HCT116 (cell line): ENCODE results near the gene UXS1. TPM values are rescaled to one million over a fixed set of nuclear protein-coding genes. Genes with fewer than 3 reads are reported as not detected.

ENCODE experiments used
- ATAC-seq: fragments of 200-7000 bp; cut with Tn5 transposase; 2 replicates; pipeline ENCODE4 v1.9.1; 2020; ENCODE audit warnings: mild to moderate bottlenecking, moderate library complexity
- BruUV-seq: library from RNA; stranded (reverse); fragments of 400-500 nt; replicated peaks from 2 replicates; lab custom pipeline; 2021; lab: Mats Ljungman, UMichigan
- CTCF ChIA-PET: fragments of 300-600 bp; sonication (Branson Sonifier 250); formaldehyde crosslinking; loops from one replicate; lab custom pipeline; 2021; ENCODE audit warnings: antibody characterized with exemption; lab: Charles Lee
- POLR2A ChIA-PET: fragments of 300-600, 350-600 bp; sonication (Branson Sonifier 250); formaldehyde crosslinking; loops from one replicate; lab custom pipeline; 2021; ENCODE audit warnings: antibody characterized with exemption; lab: Charles Lee
- RAD21 ChIA-PET, 2 experiments: fragments of 300-600 bp; sonication (Branson Sonifier 250); formaldehyde crosslinking; loops; one replicate each; lab custom pipeline; 2023; ENCODE audit warnings: low total read pairs in 2 of 2; ENCODE audit not compliant: uncharacterized antibody in 2 of 2, unreplicated experiment in 2 of 2, low non-redundant PET in 1 of 2; lab: Charles Lee
- DNase-seq: peaks from one replicate; pipeline ENCODE4 v3.0.0-alpha.2; 2010; ENCODE audit warnings: low read depth, low spot score
- H2AFZ ChIP-seq: fragments of 200-600 bp; shearing (Covaris generic), sonication (generic); 2 replicates; pipeline ENCODE4 v1.6.1; 2017; ENCODE audit warnings: low read depth, mixed run types, mixed read lengths, antibody characterized with exemption, low read length; ENCODE audit not compliant: poor library complexity, severe bottlenecking
- H3K27ac ChIP-seq: 2 replicates; pipeline ENCODE4 v1.5.1; 2012; ENCODE audit warnings: low read depth, low read length
- H3K27me3 ChIP-seq: fragments of 200-600 bp; sonication (generic); 2 replicates; pipeline ENCODE4 v1.6.1; 2016; ENCODE audit warnings: mixed run types, low read length, mixed read lengths; ENCODE audit not compliant: insufficient read depth
- H3K36me3 ChIP-seq, 2 experiments: fragments of 200-500 bp in 1 of 2; fragments of 200-600 bp in 1 of 2; sonication (Bioruptor generic) in 1 of 2; sonication (generic) in 1 of 2; 2 replicates each; pipeline versions ENCODE4 v1.5.1 to v1.6.1; 2014 to 2016; ENCODE audit warnings: low read length in 2 of 2, inconsistent platforms in 1 of 2, mixed read lengths in 1 of 2, mixed run types in 1 of 2; ENCODE audit not compliant: insufficient read depth in 2 of 2, control insufficient read depth in 1 of 2
- H3K4me1 ChIP-seq, 2 experiments: fragments of 200-600 bp in 1 of 2; sonication (generic) in 1 of 2; 2 replicates each; pipeline versions ENCODE4 v1.5.1 to v1.6.1; 2012 to 2017; ENCODE audit warnings: low read length in 2 of 2, inconsistent platforms in 1 of 2, mild to moderate bottlenecking in 1 of 2, mixed read lengths in 1 of 2, mixed run types in 1 of 2, moderate library complexity in 1 of 2; ENCODE audit not compliant: insufficient read depth in 2 of 2, control insufficient read depth in 1 of 2
- H3K4me2 ChIP-seq: fragments of 200-600 bp; sonication (generic); 2 replicates; pipeline ENCODE4 v1.6.1; 2017; ENCODE audit warnings: mixed run types, low read length, mixed read lengths
- H3K4me3 ChIP-seq, 2 experiments: fragments of 200-600 bp in 1 of 2; sonication (generic) in 1 of 2; replicated peaks in 1 of 2; 2 replicates each; pipeline ENCODE4 v1.5.1; 2011 to 2016; ENCODE audit warnings: low read length in 2 of 2, control low read depth in 1 of 2, low read depth in 1 of 2, mild to moderate bottlenecking in 1 of 2, mixed read lengths in 1 of 2, mixed run types in 1 of 2
- H3K79me2 ChIP-seq: fragments of 200-600 bp; sonication (generic); 2 replicates; pipeline ENCODE4 v1.6.1; 2017; ENCODE audit warnings: mild to moderate bottlenecking, mixed run types, low read length, moderate library complexity, mixed read lengths; ENCODE audit not compliant: insufficient read depth
- H3K9ac ChIP-seq: fragments of 200-600 bp; sonication (generic); 2 replicates; pipeline ENCODE4 v1.6.1; 2016; ENCODE audit warnings: low read length, mixed read lengths
- H3K9me2 ChIP-seq: fragments of 200-600 bp; sonication (generic), shearing (Covaris generic); 2 replicates; pipeline ENCODE4 v1.6.1; 2017; ENCODE audit warnings: mixed run types, mild to moderate bottlenecking, moderate library complexity; ENCODE audit not compliant: insufficient read depth
- H3K9me3 ChIP-seq, 2 experiments: fragments of 200-500 bp in 1 of 2; fragments of 200-600 bp in 1 of 2; sonication (Bioruptor generic) in 1 of 2; sonication (generic) in 1 of 2; 2 replicates each; pipeline ENCODE4 v1.6.1; 2014 to 2017; ENCODE audit warnings: low read length in 2 of 2, mixed read lengths in 2 of 2, inconsistent platforms in 1 of 2, low read depth in 1 of 2, mild to moderate bottlenecking in 1 of 2, mixed run types in 1 of 2, moderate library complexity in 1 of 2; ENCODE audit not compliant: control insufficient read depth in 1 of 2, insufficient read depth in 1 of 2
- H4K20me1 ChIP-seq: fragments of 200-600 bp; sonication (generic), shearing (Covaris generic); 2 replicates; pipeline ENCODE4 v1.6.1; 2017; ENCODE audit warnings: mixed run types, mild to moderate bottlenecking, moderate library complexity; ENCODE audit not compliant: insufficient read depth
- CTCF ChIP-seq, 3 experiments: fragments of 200-600 bp in 1 of 3; sonication (generic) in 1 of 3; IDR thresholded peaks in 2 of 3; conservative IDR thresholded peaks in 1 of 3; 2 replicates each; pipeline ENCODE4 v1.5.1; 2012 to 2017; ENCODE audit warnings: low read depth in 2 of 3, low read length in 2 of 3, antibody characterized with exemption in 1 of 3, borderline replicate concordance in 1 of 3, control low read depth in 1 of 3, mild to moderate bottlenecking in 1 of 3, mixed read lengths in 1 of 3, mixed run types in 1 of 3, moderate library complexity in 1 of 3; ENCODE audit not compliant: insufficient read depth in 1 of 3
- POLR2A ChIP-seq: IDR thresholded peaks from 2 replicates; pipeline ENCODE4 v1.7.0; 2011; ENCODE audit warnings: borderline replicate concordance; ENCODE audit not compliant: insufficient read depth, insufficient read length; ENCODE audit errors: extremely low read depth
- POLR2AphosphoS5 ChIP-seq: IDR thresholded peaks from 2 replicates; pipeline ENCODE4 v1.6.1; 2011; ENCODE audit warnings: mild to moderate bottlenecking, low read depth, low read length, moderate library complexity
- SIN3A ChIP-seq: IDR thresholded peaks from 2 replicates; pipeline ENCODE4 v1.6.1; 2012; ENCODE audit warnings: low read depth
- SP1 ChIP-seq: IDR thresholded peaks from 2 replicates; pipeline ENCODE4 v1.6.1; 2012; ENCODE audit warnings: low read depth
- SRF ChIP-seq: IDR thresholded peaks from 2 replicates; pipeline ENCODE4 v1.6.1; 2012; ENCODE audit warnings: low read depth
- ZFX ChIP-seq: fragments of 450-650 bp; IDR thresholded peaks from 2 replicates; pipeline ENCODE4 v1.6.1; 2017
- ZNF274 ChIP-seq: fragments of 200-500 bp; sonication (Bioruptor generic); IDR thresholded peaks from 2 replicates; pipeline ENCODE4 v1.6.1; 2014; ENCODE audit warnings: mild to moderate bottlenecking, low read depth, low read length, inconsistent platforms
- intact Hi-C: fragments of 100-400 bp; cut with micrococcal nuclease; formaldehyde crosslinking; loops from 2 replicates; pipeline ENCODE4 v1.10.0; 2022
- total RNA-seq: library from RNA; stranded (reverse); gene quantifications from one replicate; pipeline ENCODE4 v1.2.1, GENCODE V29; 2021; ENCODE audit not compliant: unreplicated experiment
- TF ChIP-seq, protein P1 (sequence below): IDR thresholded peaks from 2 replicates; pipeline ENCODE4 v1.6.1; 2012; ENCODE audit warnings: low read depth

The UXS1 gene
- total RNA-seq, 1 experiment from 2014 or later = 45.7 TPM

DNA sequence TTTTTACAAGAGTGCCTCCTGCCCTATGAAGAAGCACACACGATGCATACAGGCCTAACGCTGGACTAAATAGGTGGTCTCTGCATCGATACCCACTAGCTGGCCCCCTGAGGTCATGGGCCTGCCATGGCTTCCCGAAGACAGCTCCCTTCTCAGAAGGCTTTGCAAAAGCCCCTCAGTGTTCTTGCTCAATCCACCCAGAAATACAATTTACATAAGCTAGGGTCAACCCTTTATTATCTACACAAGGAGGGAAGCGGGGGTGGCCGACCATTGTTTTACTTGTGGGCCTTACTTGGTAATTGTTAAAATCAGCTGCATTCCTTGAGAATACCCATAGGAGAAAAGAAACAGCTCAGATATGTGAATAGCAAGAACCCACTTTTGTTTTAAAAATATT is 28.5 kb downstream of the UXS1 start (continued):
- TF ChIP-seq ZNF274 (no peak), SRF (no peak), POLR2A (no peak), ZFX (no peak), SIN3A (no peak), POLR2AphosphoS5 (no peak)

GRCh38 chr2:106165029-106165428 is 29.1 kb downstream of the UXS1 start:
- Histone ChIP-seq H3K4me2 (no peak overlapping the region), H3K9me3 (no peaks in the 10 kb centered on the region), H3K79me2 (peaks cover 35% of the 10 kb centered on the region), H3K27me3 (no peaks in the 10 kb centered on the region), H3K4me3 (no peak overlapping the region), H2AFZ (no peak overlapping the region), H3K36me3 (no peaks in the 10 kb centered on the region), H3K9ac (no peak overlapping the region)
- ATAC-seq = no peak; the same call in 1 of the 2 replicates
- POLR2A ChIA-PET = no interaction called here
- intact Hi-C loops = no loop called here
- no TSS peak for BruUV-seq
- TF ChIP-seq, protein P1, sequence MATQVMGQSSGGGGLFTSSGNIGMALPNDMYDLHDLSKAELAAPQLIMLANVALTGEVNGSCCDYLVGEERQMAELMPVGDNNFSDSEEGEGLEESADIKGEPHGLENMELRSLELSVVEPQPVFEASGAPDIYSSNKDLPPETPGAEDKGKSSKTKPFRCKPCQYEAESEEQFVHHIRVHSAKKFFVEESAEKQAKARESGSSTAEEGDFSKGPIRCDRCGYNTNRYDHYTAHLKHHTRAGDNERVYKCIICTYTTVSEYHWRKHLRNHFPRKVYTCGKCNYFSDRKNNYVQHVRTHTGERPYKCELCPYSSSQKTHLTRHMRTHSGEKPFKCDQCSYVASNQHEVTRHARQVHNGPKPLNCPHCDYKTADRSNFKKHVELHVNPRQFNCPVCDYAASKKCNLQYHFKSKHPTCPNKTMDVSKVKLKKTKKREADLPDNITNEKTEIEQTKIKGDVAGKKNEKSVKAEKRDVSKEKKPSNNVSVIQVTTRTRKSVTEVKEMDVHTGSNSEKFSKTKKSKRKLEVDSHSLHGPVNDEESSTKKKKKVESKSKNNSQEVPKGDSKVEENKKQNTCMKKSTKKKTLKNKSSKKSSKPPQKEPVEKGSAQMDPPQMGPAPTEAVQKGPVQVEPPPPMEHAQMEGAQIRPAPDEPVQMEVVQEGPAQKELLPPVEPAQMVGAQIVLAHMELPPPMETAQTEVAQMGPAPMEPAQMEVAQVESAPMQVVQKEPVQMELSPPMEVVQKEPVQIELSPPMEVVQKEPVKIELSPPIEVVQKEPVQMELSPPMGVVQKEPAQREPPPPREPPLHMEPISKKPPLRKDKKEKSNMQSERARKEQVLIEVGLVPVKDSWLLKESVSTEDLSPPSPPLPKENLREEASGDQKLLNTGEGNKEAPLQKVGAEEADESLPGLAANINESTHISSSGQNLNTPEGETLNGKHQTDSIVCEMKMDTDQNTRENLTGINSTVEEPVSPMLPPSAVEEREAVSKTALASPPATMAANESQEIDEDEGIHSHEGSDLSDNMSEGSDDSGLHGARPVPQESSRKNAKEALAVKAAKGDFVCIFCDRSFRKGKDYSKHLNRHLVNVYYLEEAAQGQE = no peak
- no peak for TF ChIP-seq SP1
- TF ChIP-seq CTCF (IDR thresholded peaks at IDR 0.05 in 2 of 3, conservative IDR thresholded peaks at IDR 0.05 in 1 of 3; ENCODE audit: borderline replicate concordance in 1 of 3, insufficient read depth in 1 of 3, low read depth in 2 of 3, low read length in 2 of 3) = no peak
- no peak for TF ChIP-seq POLR2A
- TF ChIP-seq, all 23 proteins: peak for 0
- H4K20me1 ChIP-seq = no peaks in the 10 kb centered on the region
- ChIA-PET RAD21 (no interaction called here), CTCF (no interaction called here)
- H3K4me1 ChIP-seq = peaks cover 26 to 42% of the 10 kb centered on the region in 2 experiments
- no peak for DNase-seq
- H3K9me2 ChIP-seq = no peaks in the 10 kb centered on the region
- H3K27ac ChIP-seq = no peak overlapping the region
